T-cell (primary cell): ENCODE results near the gene TPRX1. TPM values are rescaled to one million over a fixed set of nuclear protein-coding genes. Genes with fewer than 3 reads are reported as not detected.

Experiments used
- ATAC-seq, 4 experiments: fragments of 200-7000 bp in 3 of 4; fragments of 150-1000 bp in 1 of 4; cut with Tn5 transposase; replicated peaks in 1 of 4; 1 replicate in 3 of 4; 2 replicates in 1 of 4; pipeline ENCODE4 v1.10.0; 2021; ENCODE audit warnings: moderate library complexity in 3 of 4, mild to moderate bottlenecking in 2 of 4, moderate number of reproducible peaks in 1 of 4
- CTCF ChIA-PET, 2 donors: fragments of 300-600 bp; sonication (Branson Sonifier 250); formaldehyde crosslinking; loops; one replicate each; lab custom pipeline; 2022; ENCODE audit warnings: antibody characterized with exemption in 2 of 2; lab: Charles Lee
- POLR2A ChIA-PET, 2 donors: fragments of 300-600 bp; sonication (Branson Sonifier 250); formaldehyde crosslinking; loops; one replicate each; lab custom pipeline; 2022; ENCODE audit warnings: antibody characterized with exemption in 2 of 2; lab: Charles Lee
- DNase-seq, 35 experiments: peaks; one replicate each; pipeline versions ENCODE4 v3.0.0 to v3.0.0-alpha.2; 2013 to 2023
- H3K27ac ChIP-seq: one replicate; pipeline ENCODE4 v1.5.1; 2013; ENCODE audit warnings: low read length
- H3K27me3 ChIP-seq, 2 experiments: replicated peaks in 1 of 2; 1 replicate in 1 of 2; 2 replicates in 1 of 2; pipeline versions ENCODE4 v1.6.1 to v1.7.0; 2013; ENCODE audit warnings: low read length in 1 of 2, mixed read lengths in 1 of 2; ENCODE audit not compliant: control insufficient read depth in 2 of 2, insufficient read depth in 2 of 2; ENCODE audit errors: extremely low read depth in 1 of 2
- H3K36me3 ChIP-seq, 2 donors: 1 replicate in 1 of 2; 2 replicates in 1 of 2; pipeline versions ENCODE4 v1.6.1 to v1.7.0; 2013; ENCODE audit warnings: low read length in 1 of 2; ENCODE audit not compliant: control insufficient read depth in 2 of 2, insufficient read depth in 1 of 2; ENCODE audit errors: extremely low read depth in 1 of 2
- H3K4me1 ChIP-seq, 2 experiments: 1 replicate in 1 of 2; 2 replicates in 1 of 2; pipeline versions ENCODE4 v1.6.1 to v1.7.0; 2013; ENCODE audit warnings: low read length in 2 of 2, mixed read lengths in 1 of 2; ENCODE audit not compliant: insufficient read depth in 2 of 2, control insufficient read depth in 1 of 2; ENCODE audit errors: extremely low read depth in 1 of 2
- H3K4me3 ChIP-seq, 2 donors: 1 replicate in 1 of 2; 2 replicates in 1 of 2; pipeline versions ENCODE4 v1.5.1 to v1.7.0; 2013; ENCODE audit warnings: mild to moderate bottlenecking in 2 of 2, low read length in 1 of 2, moderate library complexity in 1 of 2; ENCODE audit not compliant: control insufficient read depth in 1 of 2; ENCODE audit errors: extremely low read depth in 1 of 2
- H3K9me3 ChIP-seq: 2 replicates; pipeline ENCODE4 v1.7.0; 2013
- H3K27ac Mint-ChIP-seq, 2 donors: one replicate each; pipeline ENCODE4 v1.8.0; 2020 to 2021; ENCODE audit warnings: mild to moderate bottlenecking in 2 of 2, mixed read lengths in 2 of 2
- H3K27me3 Mint-ChIP-seq, 2 donors: one replicate each; pipeline ENCODE4 v1.8.0; 2021 to 2022; ENCODE audit warnings: mixed read lengths in 2 of 2
- H3K36me3 Mint-ChIP-seq: one replicate; pipeline ENCODE4 v1.8.0; 2021; ENCODE audit warnings: mixed read lengths
- H3K4me1 Mint-ChIP-seq, 3 donors: one replicate each; pipeline ENCODE4 v1.8.0; 2020 to 2022; ENCODE audit warnings: mixed read lengths in 3 of 3, mild to moderate bottlenecking in 1 of 3
- H3K4me3 Mint-ChIP-seq, 3 donors: one replicate each; pipeline ENCODE4 v1.8.0; 2020 to 2022; ENCODE audit warnings: mild to moderate bottlenecking in 3 of 3, mixed read lengths in 3 of 3, moderate library complexity in 3 of 3
- H3K9me3 Mint-ChIP-seq, 3 donors: one replicate each; pipeline ENCODE4 v1.8.0; 2020 to 2022; ENCODE audit warnings: mixed read lengths in 3 of 3
- whole genome bisulfite sequencing: methylation state at CpG from one replicate; pipeline ENCODE4 v1.1.5; 2013; ENCODE audit warnings: missing lambda C conversion rate; ENCODE audit not compliant: insufficient coverage; 5-methylcytosine and 5-hydroxymethylcytosine counted together
- total RNA-seq, 35 experiments: library from RNA in 6 of 35; stranded (reverse) in 6 of 35; fragments of 120-200 nt in 1 of 35; gene quantifications; one replicate each; pipeline versions ENCODE4 v1.2.1 to v1.2.4 and lab custom pipeline; 2013 to 2026

TPRX1 gene
- total RNA-seq, 5 donors from 2014 or later (not counting 1 experiment from before 2014, with no cell fraction given) = not detected

GRCh38 chr19:47756627-47756929 is 47.8 kb downstream of the TPRX1 start:
- WGBS = 98% methylated on average over 8 of the region's 12 CpGs
- ATAC-seq = no peak
- no peak for DNase-seq
- H3K27ac Mint-ChIP-seq = no peak overlapping the region
- Histone ChIP-seq H3K27me3 (no peaks in the 10 kb centered on the region), H3K4me3 (no peak overlapping the region), H3K9me3 (no peaks in the 10 kb centered on the region), H3K36me3 (peaks cover 19 to 69% of the 10 kb centered on the region in 2 donors), H3K27ac (no peak overlapping the region), H3K4me1 (peaks cover 0 to 13% of the 10 kb centered on the region in 2 experiments)
- no peaks in the 10 kb centered on the region for H3K9me3 Mint-ChIP-seq
- H3K36me3 Mint-ChIP-seq = peaks cover 43% of the 10 kb centered on the region
- CTCF ChIA-PET = no interaction called here
- peaks cover 0 to 10% (median 2%) of the 10 kb centered on the region in 3 donors for H3K4me1 Mint-ChIP-seq
- no peaks in the 10 kb centered on the region for H3K27me3 Mint-ChIP-seq
- no peak overlapping the region for H3K4me3 Mint-ChIP-seq
- POLR2A ChIA-PET = no interaction called here

GRCh38 chr19:47755762-47756626 is 48.4 kb downstream of the TPRX1 start:
- Mint-ChIP-seq H3K27ac (no peak overlapping the region), H3K27me3 (no peaks in the 10 kb centered on the region), H3K4me3 (no peak overlapping the region), H3K36me3 (peaks cover 43% of the 10 kb centered on the region), H3K9me3 (no peaks in the 10 kb centered on the region), H3K4me1 (peaks cover 0 to 10% (median 2%) of the 10 kb centered on the region in 3 donors)
- Histone ChIP-seq H3K36me3 (peaks cover 22 to 75% of the 10 kb centered on the region in 2 donors), H3K4me3 (no peak overlapping the region), H3K4me1 (peaks cover 0 to 13% of the 10 kb centered on the region in 2 experiments), H3K27ac (no peak overlapping the region), H3K9me3 (no peaks in the 10 kb centered on the region), H3K27me3 (no peaks in the 10 kb centered on the region)
- CTCF ChIA-PET = no interaction called here
- POLR2A ChIA-PET = interaction anchor here in 1 of 2 donors (0.7 kb wide), 1 partner anchor 12 kb away, joined by 3 read pairs; no protein-coding TSS in a partner anchor
- peak in 1 of 4 experiments; percentile 2 for ATAC-seq
- WGBS = 97% methylated on average over 26 of the region's 28 CpGs
- DNase-seq = no peak

- H3K36me3 Mint-ChIP-seq = peaks cover 46% of the 10 kb centered on the region
- Histone ChIP-seq H3K9me3 (no peaks in the 10 kb centered on the region), H3K27ac (no peak overlapping the region), H3K36me3 (peaks cover 21 to 83% of the 10 kb centered on the region in 2 donors), H3K4me3 (no peak overlapping the region), H3K27me3 (no peaks in the 10 kb centered on the region), H3K4me1 (peaks cover 0 to 19% of the 10 kb centered on the region in 2 experiments)
- DNase-seq (no peak), ATAC-seq (peak in 1 of 4 experiments; percentile 11)
- ChIA-PET CTCF (no interaction called here), POLR2A (no interaction called here)
- WGBS = 81% methylated on average over 10 of the region's 36 CpGs
- H3K27me3 Mint-ChIP-seq = no peaks in the 10 kb centered on the region
- H3K4me1 Mint-ChIP-seq = peaks cover 2 to 13% (median 5%) of the 10 kb centered on the region in 3 donors
- no peak overlapping the region for H3K4me3 Mint-ChIP-seq
- no peaks in the 10 kb centered on the region for H3K9me3 Mint-ChIP-seq
- no peak overlapping the region for H3K27ac Mint-ChIP-seq
Measured at GRCh38 chr19:47755065-47755761, 49.1 kb downstream of the TPRX1 start.

- H3K27me3 ChIP-seq = no peaks in the 10 kb centered on the region
- ATAC-seq (peak in 2 of 4 experiments; percentile 8 to 25), DNase-seq (no peak)
- H3K4me3 ChIP-seq = no peak overlapping the region
- no peaks in the 10 kb centered on the region for H3K9me3 ChIP-seq
- no peaks in the 10 kb centered on the region for H3K27me3 Mint-ChIP-seq
- H3K4me1 ChIP-seq = peaks cover 0 to 25% of the 10 kb centered on the region in 2 experiments
- no peaks in the 10 kb centered on the region for H3K9me3 Mint-ChIP-seq
- ChIA-PET POLR2A (interaction anchor here in 1 of 2 donors (0.6 kb wide), 1 partner anchor 962 kb away, joined by 3 read pairs; no protein-coding TSS in a partner anchor), CTCF (interaction anchor here in 1 of 2 donors (0.6 kb wide), 1 partner anchor 1472 kb away, joined by 3 read pairs; no protein-coding TSS in a partner anchor)
- no peak overlapping the region for H3K4me3 Mint-ChIP-seq
- no peak overlapping the region for H3K27ac Mint-ChIP-seq
- WGBS = 84% methylated on average over 10 of the region's 37 CpGs
- H3K4me1 Mint-ChIP-seq = peaks cover 5 to 16% (median 10%) of the 10 kb centered on the region in 3 donors
- no peak overlapping the region for H3K27ac ChIP-seq
- peaks cover 20 to 90% of the 10 kb centered on the region in 2 donors for H3K36me3 ChIP-seq
- H3K36me3 Mint-ChIP-seq = peaks cover 46% of the 10 kb centered on the region
Measured at GRCh38 chr19:47754206-47755064, 49.9 kb downstream of the TPRX1 start.

- H3K4me3 Mint-ChIP-seq = peak overlapping the region in 1 of 3 donors; percentile 33
- peaks cover 19 to 88% of the 10 kb centered on the region in 2 donors for H3K36me3 ChIP-seq
- WGBS = 70% methylated on average over 21 of the region's 27 CpGs
- H3K27ac Mint-ChIP-seq = peak overlapping the region in 1 of 2 donors; percentile 16
- ChIA-PET POLR2A (interaction anchor here (0.6 kb wide), 2 partner anchors 9 to 311 kb away, joined by 3 to 4 read pairs; no protein-coding TSS in a partner anchor), CTCF (interaction anchor here in 1 of 2 donors (0.6 kb wide), 1 partner anchor 13 kb away, joined by 4 read pairs; no protein-coding TSS in a partner anchor)
- H3K27me3 Mint-ChIP-seq = no peaks in the 10 kb centered on the region
- DNase-seq (peak in 3 of 35 experiments; percentile 15 to 24 (median 24)), ATAC-seq (peak in 2 of 4 experiments; percentile 19 to 29)
- H3K9me3 Mint-ChIP-seq = no peaks in the 10 kb centered on the region
- no peak overlapping the region for H3K27ac ChIP-seq
- peaks cover 6 to 42% of the 10 kb centered on the region in 2 experiments for H3K4me1 ChIP-seq
- no peaks in the 10 kb centered on the region for H3K9me3 ChIP-seq
- H3K4me3 ChIP-seq = no peak overlapping the region
- H3K4me1 Mint-ChIP-seq = peaks cover 20 to 32% (median 26%) of the 10 kb centered on the region in 3 donors
- no peaks in the 10 kb centered on the region for H3K27me3 ChIP-seq
- H3K36me3 Mint-ChIP-seq = peaks cover 45% of the 10 kb centered on the region
Measured at GRCh38 chr19:47752440-47753211, 51.7 kb downstream of the TPRX1 start.
